ENCODE measurements around the gene PTPRT.

- TF ChIP-seq ZNF629 (tag by site-specific recombination; IDR thresholded peaks at IDR 0.05), result no peak
- no peak for TF ChIP-seq CTCF (tag by site-specific recombination; IDR thresholded peaks at IDR 0.05)
- TF ChIP-seq TRIM28 (IDR thresholded peaks at IDR 0.05; ENCODE audit: borderline replicate concordance, low read length), result no peak
- TF ChIP-seq ZNF449 (tag by site-specific recombination; IDR thresholded peaks at IDR 0.05), result no peak
- TF ChIP-seq REST (tag by site-specific recombination; IDR thresholded peaks at IDR 0.05), result no peak
- TF ChIP-seq ZNF114 (tag by site-specific recombination; IDR thresholded peaks at IDR 0.05), result no peak
- TF ChIP-seq ZNF146 (tag by site-specific recombination; IDR thresholded peaks at IDR 0.05), result no peak
- TF ChIP-seq YY1 (tag by site-specific recombination; IDR thresholded peaks at IDR 0.05), result no peak
Observed at GRCh38 chr20:43006651-43007375, 182.9 kb downstream of the PTPRT start.
